PC-3 (cell line): ENCODE data around the gene PMF1. TPM values are rescaled to one million over a fixed set of nuclear protein-coding genes. Genes with fewer than 3 reads are reported as not detected.

Experiments
- ATAC-seq: fragments of 200-7000 bp; cut with Tn5 transposase; 2 replicates; pipeline ENCODE4 v1.9.1; 2020; ENCODE audit warnings: mild to moderate bottlenecking, moderate library complexity
- BruUV-seq: library from RNA; stranded (reverse); fragments of 400-500 nt; replicated peaks from 2 replicates; lab custom pipeline; 2021; lab: Mats Ljungman, UMichigan
- CTCF ChIA-PET: fragments of 300-600 bp; sonication (Branson Sonifier 250); formaldehyde crosslinking; loops from one replicate; lab custom pipeline; 2022; ENCODE audit warnings: antibody characterized with exemption; lab: Charles Lee
- POLR2A ChIA-PET: fragments of 300-600 bp; sonication (Branson Sonifier 250); formaldehyde crosslinking; loops from one replicate; lab custom pipeline; 2022; ENCODE audit warnings: antibody characterized with exemption; ENCODE audit not compliant: unreplicated experiment; lab: Charles Lee
- DNase-seq: peaks from one replicate; pipeline ENCODE4 v3.0.0-alpha.2; 2015
- H2AFZ ChIP-seq: fragments of 300-600 bp; sonication (generic); 2 replicates; pipeline ENCODE4 v1.6.0; 2016; ENCODE audit warnings: antibody characterized with exemption, low read length
- H3F3A ChIP-seq: fragments of 300-600 bp; sonication (generic); one replicate; pipeline ENCODE4 v1.6.0; 2017; ENCODE audit warnings: antibody characterized with exemption, low read length, control low read depth, mild to moderate bottlenecking; ENCODE audit not compliant: unreplicated experiment
- H3K27ac ChIP-seq: fragments of 300-600 bp; sonication (generic); 2 replicates; pipeline ENCODE4 v1.5.1; 2016; ENCODE audit warnings: mild to moderate bottlenecking, low read length
- H3K27me3 ChIP-seq: fragments of 300-600 bp; sonication (generic); 2 replicates; pipeline ENCODE4 v1.6.1; 2016; ENCODE audit warnings: low read length, mixed read lengths
- H3K36me3 ChIP-seq: fragments of 300-600 bp; sonication (generic); 2 replicates; pipeline ENCODE4 v1.6.1; 2016; ENCODE audit warnings: low read depth, mixed run types, low read length, mixed read lengths
- H3K4me1 ChIP-seq: fragments of 300-600 bp; sonication (generic); 2 replicates; pipeline ENCODE4 v1.5.1; 2016; ENCODE audit warnings: low read length; ENCODE audit not compliant: insufficient read depth
- H3K4me2 ChIP-seq: fragments of 300-600 bp; sonication (generic); 2 replicates; pipeline ENCODE4 v1.6.0; 2016; ENCODE audit warnings: low read length
- H3K4me3 ChIP-seq: fragments of 300-600 bp; sonication (generic); 2 replicates; pipeline ENCODE4 v1.5.1; 2016; ENCODE audit warnings: mild to moderate bottlenecking, low read length, mixed read lengths
- H3K79me2 ChIP-seq: fragments of 300-600 bp; sonication (generic); 2 replicates; pipeline ENCODE4 v1.6.1; 2017; ENCODE audit warnings: low read length, mixed read lengths
- H3K9ac ChIP-seq: fragments of 300-600 bp; sonication (generic); 2 replicates; pipeline ENCODE4 v1.6.0; 2016; ENCODE audit warnings: mild to moderate bottlenecking, low read length
- H3K9me2 ChIP-seq: fragments of 300-600 bp; sonication (generic); replicated peaks from 2 replicates; pipeline ENCODE4 v1.6.1; 2016; ENCODE audit warnings: mixed run types, low read length, mixed read lengths
- H3K9me3 ChIP-seq: fragments of 300-600 bp; sonication (generic); 2 replicates; pipeline ENCODE4 v1.6.1; 2016; ENCODE audit warnings: low read length, mixed read lengths
- H4K20me1 ChIP-seq: fragments of 300-600 bp; sonication (generic); 2 replicates; pipeline ENCODE4 v1.6.1; 2016; ENCODE audit warnings: low read length, mixed read lengths
- CTCF ChIP-seq: fragments of 300-600 bp; sonication (generic); conservative IDR thresholded peaks from 2 replicates; pipeline ENCODE4 v1.5.1; 2017; ENCODE audit warnings: antibody characterized with exemption, low read depth, mild to moderate bottlenecking, low read length
- EZH2 ChIP-seq: fragments of 300-600 bp; sonication (generic); IDR thresholded peaks from one replicate; pipeline ENCODE4 v1.6.1; 2017; ENCODE audit warnings: antibody characterized with exemption, mild to moderate bottlenecking, low read length; ENCODE audit not compliant: unreplicated experiment
- EZH2phosphoT487 ChIP-seq: fragments of 300-600 bp; sonication (generic); IDR thresholded peaks from 2 replicates; pipeline ENCODE4 v1.6.1; 2018; ENCODE audit warnings: mild to moderate bottlenecking, antibody characterized with exemption, low read length, borderline replicate concordance
- intact Hi-C: fragments of 100-400 bp; cut with micrococcal nuclease; formaldehyde crosslinking; loops from 2 replicates; pipeline ENCODE4 v1.9.0; 2023
- total RNA-seq: library from RNA; depleted of rRNA; stranded (reverse); fragments of >200 nt; gene quantifications from 2 replicates; pipeline ENCODE4 v1.2.3, GENCODE V29; 2014

The PMF1 gene
- total RNA-seq, 1 experiment from 2014 or later, result 131 TPM

GRCh38 chr1:156198831-156199349, 13.9 kb upstream of the PMF1 start:
- Histone ChIP-seq H3K9me2 (no peaks in the 10 kb centered on the region), H3K9ac (no peak overlapping the region), H3K9me3 (no peaks in the 10 kb centered on the region), H4K20me1 (no peaks in the 10 kb centered on the region; the same call in 1 of the 2 replicates), H2AFZ (no peak overlapping the region), H3K4me2 (no peak overlapping the region), H3K36me3 (peaks cover 19% of the 10 kb centered on the region), H3F3A (peaks cover 4% of the 10 kb centered on the region), H3K27me3 (no peaks in the 10 kb centered on the region), H3K79me2 (peaks cover 74% of the 10 kb centered on the region), H3K4me3 (no peak overlapping the region), H3K4me1 (peaks cover 12% of the 10 kb centered on the region), H3K27ac (no peak overlapping the region)
- intact Hi-C loops, result no loop called here
- no peak for TF ChIP-seq EZH2
- no peak for TF ChIP-seq CTCF
- TF ChIP-seq EZH2phosphoT487, result no peak
- BruUV-seq, result no TSS peak
- CTCF ChIA-PET, result no interaction called here
- DNase-seq (no peak), ATAC-seq (no peak)
- POLR2A ChIA-PET, result no interaction called here

GRCh38 chr1:156200044-156200443, 12.8 kb upstream of the PMF1 start:
- Histone ChIP-seq H2AFZ (no peak overlapping the region), H3F3A (peaks cover 4% of the 10 kb centered on the region), H3K4me2 (no peak overlapping the region), H3K9ac (no peak overlapping the region), H3K4me1 (peaks cover 12% of the 10 kb centered on the region), H3K36me3 (peaks cover 19% of the 10 kb centered on the region), H3K27ac (no peak overlapping the region), H4K20me1 (no peaks in the 10 kb centered on the region), H3K9me3 (no peaks in the 10 kb centered on the region), H3K79me2 (peaks cover 65% of the 10 kb centered on the region), H3K27me3 (no peaks in the 10 kb centered on the region), H3K4me3 (no peak overlapping the region), H3K9me2 (no peaks in the 10 kb centered on the region)
- intact Hi-C loops, result no loop called here
- no peak for TF ChIP-seq CTCF
- no peak for TF ChIP-seq EZH2
- TF ChIP-seq EZH2phosphoT487, result no peak
- CTCF ChIA-PET, result no interaction called here
- ATAC-seq (no peak), DNase-seq (no peak)
- POLR2A ChIA-PET, result no interaction called here
- BruUV-seq, result no TSS peak

GRCh38 chr1:156203331-156203730, 9.5 kb upstream of the PMF1 start:
- peak; percentile 55 for ATAC-seq
- H3K79me2 ChIP-seq, result peaks cover 41% of the 10 kb centered on the region
- peak overlapping the region; percentile 12; the same call in 1 of the 2 replicates for H3K4me2 ChIP-seq

More at GRCh38 chr1:156203331-156203730, 9.5 kb upstream of the PMF1 start:
- peaks cover 12% of the 10 kb centered on the region for H3K4me1 ChIP-seq
- CTCF ChIA-PET, result no interaction called here
- BruUV-seq, result no TSS peak
- H3K9ac ChIP-seq, result no peak overlapping the region
- no peak overlapping the region for H3K4me3 ChIP-seq
- H2AFZ ChIP-seq, result no peak overlapping the region
- POLR2A ChIA-PET, result no interaction called here
- no peak overlapping the region for H3K27ac ChIP-seq
- no peaks in the 10 kb centered on the region for H4K20me1 ChIP-seq
- H3K27me3 ChIP-seq, result no peaks in the 10 kb centered on the region
- H3K9me2 ChIP-seq, result no peaks in the 10 kb centered on the region
- intact Hi-C loops, result no loop called here
- peaks cover 4% of the 10 kb centered on the region for H3F3A ChIP-seq
- peaks cover 24% of the 10 kb centered on the region for H3K36me3 ChIP-seq
- TF ChIP-seq EZH2phosphoT487 (no peak), EZH2 (no peak), CTCF (no peak)
- peak; percentile 44 for DNase-seq
- H3K9me3 ChIP-seq, result no peaks in the 10 kb centered on the region
